Sigmoid colon (tissue), 4 donors: ENCODE measurements around the gene TNS1.

Experiments
- EP300 ChIP-seq, 4 donors: sonication (generic); formaldehyde crosslinking; IDR thresholded peaks; one replicate each; pipeline ENCODE4 v1.6.1; 2017; ENCODE audit warnings: antibody characterized with exemption in 4 of 4
- POLR2AphosphoS5 ChIP-seq, 4 donors: sonication (generic); formaldehyde crosslinking; IDR thresholded peaks; one replicate each; pipeline ENCODE4 v1.6.1; 2017; ENCODE audit warnings: antibody characterized with exemption in 4 of 4
- TF ChIP-seq, protein P1 (sequence below), 4 experiments: fragments of 450-650 bp in 3 of 4; fragments of 200-600 bp in 1 of 4; IDR thresholded peaks; one replicate each; pipeline ENCODE4 v1.5.1; 2016 to 2019; ENCODE audit warnings: antibody characterized with exemption in 4 of 4, mild to moderate bottlenecking in 3 of 4, moderate library complexity in 2 of 4

GRCh38 chr2:217990791-217991465 lies 11.9 kb downstream of the TNS1 start:
- TF ChIP-seq POLR2AphosphoS5 (IDR thresholded peaks at IDR 0.05) (no peak), EP300 (IDR thresholded peaks at IDR 0.05) (no peak)
- TF ChIP-seq, protein P1, sequence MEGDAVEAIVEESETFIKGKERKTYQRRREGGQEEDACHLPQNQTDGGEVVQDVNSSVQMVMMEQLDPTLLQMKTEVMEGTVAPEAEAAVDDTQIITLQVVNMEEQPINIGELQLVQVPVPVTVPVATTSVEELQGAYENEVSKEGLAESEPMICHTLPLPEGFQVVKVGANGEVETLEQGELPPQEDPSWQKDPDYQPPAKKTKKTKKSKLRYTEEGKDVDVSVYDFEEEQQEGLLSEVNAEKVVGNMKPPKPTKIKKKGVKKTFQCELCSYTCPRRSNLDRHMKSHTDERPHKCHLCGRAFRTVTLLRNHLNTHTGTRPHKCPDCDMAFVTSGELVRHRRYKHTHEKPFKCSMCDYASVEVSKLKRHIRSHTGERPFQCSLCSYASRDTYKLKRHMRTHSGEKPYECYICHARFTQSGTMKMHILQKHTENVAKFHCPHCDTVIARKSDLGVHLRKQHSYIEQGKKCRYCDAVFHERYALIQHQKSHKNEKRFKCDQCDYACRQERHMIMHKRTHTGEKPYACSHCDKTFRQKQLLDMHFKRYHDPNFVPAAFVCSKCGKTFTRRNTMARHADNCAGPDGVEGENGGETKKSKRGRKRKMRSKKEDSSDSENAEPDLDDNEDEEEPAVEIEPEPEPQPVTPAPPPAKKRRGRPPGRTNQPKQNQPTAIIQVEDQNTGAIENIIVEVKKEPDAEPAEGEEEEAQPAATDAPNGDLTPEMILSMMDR (IDR thresholded peaks at IDR 0.05), result no peak
